GM06990 (cell line): ENCODE measurements around the gene THOC6.

ENCODE experiments used
- DNase-seq: peaks from one replicate; pipeline ENCODE4 v3.0.0-alpha.2; 2011; ENCODE audit not compliant: insufficient read length; ENCODE audit errors: extremely low read depth
- H3K27me3 ChIP-seq: replicated peaks from 2 replicates; pipeline ENCODE4 v1.6.0; 2011; ENCODE audit warnings: low read length; ENCODE audit not compliant: control insufficient read depth, insufficient read depth
- H3K36me3 ChIP-seq: 2 replicates; pipeline ENCODE4 v1.5.1; 2011; ENCODE audit warnings: low read length; ENCODE audit not compliant: control insufficient read depth, insufficient read depth
- H3K4me3 ChIP-seq: replicated peaks from 2 replicates; pipeline ENCODE4 v1.5.1; 2011; ENCODE audit warnings: low read depth, mild to moderate bottlenecking, control low read depth, low read length
- TF ChIP-seq, protein P1 (sequence below): IDR thresholded peaks from 2 replicates; pipeline ENCODE4 v1.5.1; 2011; ENCODE audit warnings: low read length, control low read depth, mild to moderate bottlenecking, inconsistent platforms; ENCODE audit not compliant: insufficient read depth, poor library complexity, severe bottlenecking

Gene THOC6

GRCh38 chr16:3035289-3035971 lies 11.6 kb downstream of the THOC6 start:
- no peaks in the 10 kb centered on the region for H3K36me3 ChIP-seq
- no peak for DNase-seq
- peaks cover 8% of the 10 kb centered on the region for H3K27me3 ChIP-seq
- TF ChIP-seq, protein P1, sequence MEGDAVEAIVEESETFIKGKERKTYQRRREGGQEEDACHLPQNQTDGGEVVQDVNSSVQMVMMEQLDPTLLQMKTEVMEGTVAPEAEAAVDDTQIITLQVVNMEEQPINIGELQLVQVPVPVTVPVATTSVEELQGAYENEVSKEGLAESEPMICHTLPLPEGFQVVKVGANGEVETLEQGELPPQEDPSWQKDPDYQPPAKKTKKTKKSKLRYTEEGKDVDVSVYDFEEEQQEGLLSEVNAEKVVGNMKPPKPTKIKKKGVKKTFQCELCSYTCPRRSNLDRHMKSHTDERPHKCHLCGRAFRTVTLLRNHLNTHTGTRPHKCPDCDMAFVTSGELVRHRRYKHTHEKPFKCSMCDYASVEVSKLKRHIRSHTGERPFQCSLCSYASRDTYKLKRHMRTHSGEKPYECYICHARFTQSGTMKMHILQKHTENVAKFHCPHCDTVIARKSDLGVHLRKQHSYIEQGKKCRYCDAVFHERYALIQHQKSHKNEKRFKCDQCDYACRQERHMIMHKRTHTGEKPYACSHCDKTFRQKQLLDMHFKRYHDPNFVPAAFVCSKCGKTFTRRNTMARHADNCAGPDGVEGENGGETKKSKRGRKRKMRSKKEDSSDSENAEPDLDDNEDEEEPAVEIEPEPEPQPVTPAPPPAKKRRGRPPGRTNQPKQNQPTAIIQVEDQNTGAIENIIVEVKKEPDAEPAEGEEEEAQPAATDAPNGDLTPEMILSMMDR: no peak
- no peak overlapping the region for H3K4me3 ChIP-seq

- DNase-seq: no peak
- no peaks in the 10 kb centered on the region for H3K36me3 ChIP-seq
- H3K27me3 ChIP-seq: peaks cover 8% of the 10 kb centered on the region
- TF ChIP-seq, protein P1: no peak
- no peak overlapping the region for H3K4me3 ChIP-seq
Measured at GRCh38 chr16:3035972-3036725, 12.3 kb downstream of the THOC6 start.

DNA sequence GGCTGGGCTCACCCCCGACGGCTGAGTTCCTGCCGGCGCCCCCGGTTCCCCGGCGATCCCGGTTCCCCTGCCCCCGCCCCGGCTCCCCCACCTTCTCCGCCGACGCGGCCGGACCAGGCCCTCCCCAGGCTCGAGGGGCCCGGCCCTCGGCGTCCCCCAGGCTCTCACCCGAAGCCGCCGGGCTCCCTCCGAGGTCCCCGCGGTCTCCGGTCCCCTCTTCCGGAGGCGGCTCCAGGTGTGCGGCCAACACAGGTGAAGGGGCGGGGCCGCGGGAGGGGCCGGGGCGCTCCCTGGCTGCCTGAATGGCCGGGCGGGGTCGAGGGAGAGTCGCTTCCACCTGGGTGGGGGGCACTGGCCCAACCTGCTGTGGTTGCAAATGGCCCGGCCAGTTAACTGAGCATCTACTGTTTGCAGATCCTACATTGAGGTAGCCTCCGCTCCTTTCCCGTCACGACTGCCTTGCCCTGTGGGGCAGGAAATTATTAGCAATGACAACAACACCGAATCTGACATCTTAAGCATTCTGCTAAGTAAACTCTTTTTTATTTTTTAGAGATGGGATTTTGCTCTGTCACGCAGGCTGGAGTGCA lies 13.0 kb downstream of the THOC6 start, which contains the start of gene BICDL2:
TSS of gene BICDL2 (minus strand) at position 219 of the 590 bp plus-strand sequence. CDS start 1,448 bp downstream, outside the sequence.
- H3K27me3 ChIP-seq: peaks cover 8% of the 10 kb centered on the region
- DNase-seq: no peak
- TF ChIP-seq, protein P1: no peak
- no peaks in the 10 kb centered on the region for H3K36me3 ChIP-seq
- no peak within 1 kb of the TSS for H3K4me3 ChIP-seq

- Histone ChIP-seq H3K27me3 (peaks cover 7% of the 10 kb centered on the region), H3K4me3 (no peak overlapping the region), H3K36me3 (no peaks in the 10 kb centered on the region)
- TF ChIP-seq, protein P1: no peak
- DNase-seq: no peak
Measured at GRCh38 chr16:3038256-3038655, 14.4 kb downstream of the THOC6 start.

GRCh38 chr16:3038896-3039295 lies 15.1 kb downstream of the THOC6 start:
- peaks cover 7% of the 10 kb centered on the region for H3K27me3 ChIP-seq
- TF ChIP-seq, protein P1: no peak
- H3K4me3 ChIP-seq: no peak overlapping the region
- H3K36me3 ChIP-seq: no peaks in the 10 kb centered on the region
- DNase-seq: no peak
